HG02840 (cell line): ENCODE measurements around the gene PSORS1C2.
"Not testable (repeated sequence)": the region's sequence is repeated elsewhere in the genome, so short reads cannot be mapped to it uniquely, and the experiment has no call there.

ENCODE experiments used
- ATAC-seq: cut with Tn5 transposase; IDR thresholded peaks from one replicate; pipeline ENCODE4 v1.9.1; 2021; ENCODE audit warnings: mild to moderate bottlenecking, moderate library complexity, moderate number of reproducible peaks; ENCODE audit not compliant: unreplicated experiment, low FRiP score

The PSORS1C2 gene

GRCh38 chr6:31138982-31139381 lies at the start of gene PSORS1C2:
TSS of gene PSORS1C2 (minus strand) at chr6:31139066. CDS start at chr6:31139026, 40 bp downstream.
- no peak for ATAC-seq

- ATAC-seq: no peak
Measured at GRCh38 chr6:31187780-31188194, 48.9 kb upstream of the PSORS1C2 start.

GRCh38 chr6:31186052-31186734 lies 47.3 kb upstream of the PSORS1C2 start:
- ATAC-seq: no peak

- ATAC-seq: not testable (repeated sequence)
Measured at GRCh38 chr6:31185695-31186051, 46.8 kb upstream of the PSORS1C2 start.

- ATAC-seq: not testable (repeated sequence)
Measured at GRCh38 chr6:31183859-31184258, 45.0 kb upstream of the PSORS1C2 start.

GRCh38 chr6:31183287-31183686 lies 44.4 kb upstream of the PSORS1C2 start:
- ATAC-seq: not testable (repeated sequence)

GRCh38 chr6:31180500-31180899 lies 41.6 kb upstream of the PSORS1C2 start:
- no peak for ATAC-seq

GRCh38 chr6:31179896-31180295 lies 41.0 kb upstream of the PSORS1C2 start:
- no peak for ATAC-seq

GRCh38 chr6:31179042-31179386 lies 40.1 kb upstream of the PSORS1C2 start:
- no peak for ATAC-seq

GRCh38 chr6:31178143-31179041 lies 39.5 kb upstream of the PSORS1C2 start:
- ATAC-seq: no peak

- ATAC-seq: no peak
Measured at GRCh38 chr6:31175971-31176370, 37.1 kb upstream of the PSORS1C2 start.

- no peak for ATAC-seq
Measured at GRCh38 chr6:31174378-31174777, 35.5 kb upstream of the PSORS1C2 start.

GRCh38 chr6:31173406-31173805 lies 34.5 kb upstream of the PSORS1C2 start:
- no peak for ATAC-seq

- no peak for ATAC-seq
Measured at GRCh38 chr6:31172973-31173384, 34.1 kb upstream of the PSORS1C2 start.

- no peak for ATAC-seq
Measured at GRCh38 chr6:31171931-31172905, 33.4 kb upstream of the PSORS1C2 start.

- no peak for ATAC-seq
Measured at GRCh38 chr6:31170987-31171671, 32.3 kb upstream of the PSORS1C2 start.

GRCh38 chr6:31170600-31170881 lies 31.7 kb upstream of the PSORS1C2 start, which contains the start of gene POU5F1:
TSS of gene POU5F1 (minus strand) at chr6:31170682. CDS start at chr6:31170620, 62 bp downstream.
- ATAC-seq: no peak

- ATAC-seq: not testable (repeated sequence)
Measured at GRCh38 chr6:31169858-31170599, 31.2 kb upstream of the PSORS1C2 start.

GRCh38 chr6:31169123-31169857 lies 30.4 kb upstream of the PSORS1C2 start:
- no peak for ATAC-seq
